K562 (cell line): Measurements from ENCODE around the gene MYO3A. TPM values are rescaled to one million over a fixed set of nuclear protein-coding genes. Genes with fewer than 3 reads are reported as not detected.

Source experiments
- ATAC-seq: fragments of 200-7000 bp; cut with Tn5 transposase; 3 replicates; pipeline ENCODE4 v1.9.1; 2020; ENCODE audit warnings: moderate library complexity
- BruUV-seq: library from RNA; stranded (reverse); fragments of 400-500 nt; replicated peaks from 2 replicates; lab custom pipeline; 2021; lab: Mats Ljungman, UMichigan
- CTCF ChIA-PET: fragments of 300-600 bp; formaldehyde crosslinking; extraction: SDS; loops from one replicate; lab custom pipeline; 2021; ENCODE audit warnings: low intra/inter-chr PET ratio; lab: Yijun Ruan, JAX
- POLR2A ChIA-PET: fragments of 300-600, 350-650 bp; sonication (Branson Sonifier 250); formaldehyde crosslinking; extraction: SDS; loops from one replicate; lab custom pipeline; 2021; ENCODE audit warnings: antibody characterized with exemption, inconsistent platforms; lab: Yijun Ruan, JAX
- DNase-seq, 4 experiments: peaks; one replicate each; pipeline versions ENCODE4 v3.0.0 to v3.0.0-alpha.2; 2011 to 2018; ENCODE audit warnings: low spot score in 3 of 4, mixed read lengths in 3 of 4; ENCODE audit errors: extremely low read depth in 1 of 4
- FAIRE-seq: peaks from 2 replicates; lab custom pipeline; 2011; peaks lifted over from hg19 to GRCh38; lab: Jason Lieb, UNC
- H2AFZ ChIP-seq: 2 replicates; pipeline ENCODE4 v1.6.0; 2011; ENCODE audit warnings: low read depth, low read length, control low read depth, inconsistent platforms
- H3K27ac ChIP-seq: fragments of 200-600 bp; 3 replicates; pipeline ENCODE4 v1.8.0; 2011; ENCODE audit warnings: low read depth, mild to moderate bottlenecking, control low read depth, inconsistent platforms, low read length, moderate library complexity, mixed read lengths; ENCODE audit errors: extremely low read depth
- H3K27me3 ChIP-seq, 2 experiments: fragments of 300-600 bp in 1 of 2; 2 replicates in 1 of 2; 3 replicates in 1 of 2; pipeline versions ENCODE4 v1.6.0 to v1.8.0; 2011; ENCODE audit warnings: inconsistent platforms in 2 of 2, low read length in 2 of 2, mild to moderate bottlenecking in 1 of 2, mixed read lengths in 1 of 2, moderate library complexity in 1 of 2; ENCODE audit not compliant: control insufficient read depth in 2 of 2, insufficient read depth in 2 of 2
- H3K36me3 ChIP-seq: fragments of 300-600 bp; 3 replicates; pipeline ENCODE4 v1.8.0; 2011; ENCODE audit warnings: mild to moderate bottlenecking, low read length, inconsistent platforms; ENCODE audit not compliant: control insufficient read depth, insufficient read depth
- H3K4me1 ChIP-seq, 2 experiments: fragments of 200-600 bp in 1 of 2; replicated peaks in 1 of 2; 2 replicates in 1 of 2; 3 replicates in 1 of 2; pipeline versions ENCODE4 v1.5.1 to v1.8.0; 2011; ENCODE audit warnings: inconsistent platforms in 2 of 2, low read length in 2 of 2, mild to moderate bottlenecking in 1 of 2, mixed read lengths in 1 of 2, moderate library complexity in 1 of 2; ENCODE audit not compliant: control insufficient read depth in 2 of 2, insufficient read depth in 2 of 2
- H3K4me2 ChIP-seq: 2 replicates; pipeline ENCODE4 v1.6.1; 2011; ENCODE audit warnings: low read length, control low read depth, inconsistent platforms, mixed read lengths; ENCODE audit not compliant: insufficient read depth
- H3K4me3 ChIP-seq: fragments of 200-600 bp; sonication (generic), shearing (Covaris generic); 2 replicates; pipeline ENCODE4 v1.5.1; 2016; ENCODE audit warnings: control low read depth, inconsistent platforms
- H3K79me2 ChIP-seq: fragments of 200-600 bp; 3 replicates; pipeline ENCODE4 v1.8.0; 2011; ENCODE audit warnings: low read length, inconsistent platforms; ENCODE audit not compliant: control insufficient read depth, insufficient read depth
- H3K9ac ChIP-seq, 2 experiments: 2 replicates each; pipeline versions ENCODE4 v1.6.0 to v1.6.1; 2011; ENCODE audit warnings: low read depth in 2 of 2, low read length in 2 of 2, control low read depth in 1 of 2, inconsistent platforms in 1 of 2, mild to moderate bottlenecking in 1 of 2, mixed read lengths in 1 of 2; ENCODE audit not compliant: insufficient read depth in 1 of 2
- H3K9me1 ChIP-seq: one replicate; pipeline ENCODE4 v1.6.0; 2011; ENCODE audit warnings: inconsistent platforms, mild to moderate bottlenecking, low read length, moderate library complexity; ENCODE audit not compliant: control insufficient read depth, insufficient read depth
- H3K9me3 ChIP-seq: replicated peaks from 2 replicates; pipeline ENCODE4 v1.5.1; 2011; ENCODE audit warnings: low read depth, low read length, inconsistent platforms; ENCODE audit not compliant: control insufficient read depth, insufficient read depth
- H4K20me1 ChIP-seq: replicated peaks from 2 replicates; pipeline ENCODE4 v1.6.1; 2011; ENCODE audit warnings: low read length, inconsistent platforms, mixed read lengths; ENCODE audit not compliant: control insufficient read depth, insufficient read depth
- CAMTA2 ChIP-seq: fragments of 250-450 bp; sonication (Bioruptor Pico); conservative IDR thresholded peaks from 2 replicates; pipeline ENCODE4 v1.5.1; 2022
- PTBP1 ChIP-seq: fragments of 200-400 bp; formaldehyde crosslinking; IDR thresholded peaks from 2 replicates; pipeline ENCODE4 v1.6.1; 2017; ENCODE audit warnings: low read depth, low read length
- ZNF24 ChIP-seq: fragments of 450-650 bp; IDR thresholded peaks from 2 replicates; pipeline ENCODE4 v1.6.1; 2016
- ZNF445 ChIP-seq: fragments of 250-450 bp; sonication (Bioruptor Pico); IDR thresholded peaks from 2 replicates; pipeline ENCODE4 v1.4.0; 2020; ENCODE audit warnings: low read depth, mild to moderate bottlenecking, moderate library complexity
- ZNF75A ChIP-seq: fragments of 450-650 bp; formaldehyde crosslinking; IDR thresholded peaks from 2 replicates; pipeline ENCODE4 v1.4.0; 2020; ENCODE audit warnings: mild to moderate bottlenecking
- WGBS: fragments of 100-300 bp; shearing (Covaris generic); methylation state at CpG from one replicate; pipeline ENCODE4 v1.1.6; 2016; ENCODE audit warnings: low coverage, mixed read lengths; ENCODE audit not compliant: insufficient coverage; ENCODE audit errors: missing lambda C conversion rate; 5-methylcytosine and 5-hydroxymethylcytosine counted together
- in situ Hi-C: fragments of 300-500 bp; cut with MboI; formaldehyde crosslinking; loops from 4 replicates; pipeline ENCODE4 v1.15.0; 2018; ENCODE audit warnings: inconsistent platforms, mixed read lengths
- intact Hi-C: fragments of 100-400 bp; cut with micrococcal nuclease; formaldehyde crosslinking; loops from 2 replicates; pipeline ENCODE4 v1.14.2; 2022
- polyA plus RNA-seq, 8 experiments: library from polyadenylated mRNA; depleted of rRNA in 4 of 8; stranded (reverse) in 5 of 8; unstranded in 3 of 8; fragments of >200 nt; fragmentation: Nextera tagmentation in 2 of 8; fragmentation: Illumina TruSeq in 1 of 8; extraction: Ambion mirVana in 2 of 8; extraction: Trizol in 1 of 8; gene quantifications; 2 replicates each; pipeline versions ENCODE4 v1.2.1 to v1.2.3, GENCODE V29; 2011 to 2014; ENCODE audit warnings: inconsistent platforms in 1 of 8, missing spikeins in 1 of 8
- total RNA-seq, 7 experiments: library from RNA; depleted of rRNA in 6 of 7; stranded (reverse); fragments of >200 nt in 6 of 7; fragmentation: Illumina TruSeq in 2 of 7; extraction: Trizol in 2 of 7; gene quantifications; 2 replicates each; pipeline versions ENCODE4 v1.2.1 to v1.2.3, GENCODE V29; 2011 to 2021; ENCODE audit warnings: low replicate concordance in 1 of 7
- TF ChIP-seq, protein P1 (sequence below): sonication (generic); formaldehyde crosslinking; IDR thresholded peaks from 2 replicates; pipeline ENCODE4 v1.8.0; 2022; ENCODE audit warnings: missing genetic modification reagents, mild to moderate bottlenecking, moderate library complexity, borderline replicate concordance

MYO3A gene
- total and polyA plus RNA-seq, 9 of the 15 experiments (the other 6 are each of a cell fraction or from before 2014, with no cell fraction given): not detected

GRCh38 chr10:25959540-25960232 is 25.7 kb downstream of the MYO3A start:
- H3K9me3 ChIP-seq: no peaks in the 10 kb centered on the region; the same call in 1 of the 2 replicates
- no peak overlapping the region for H3K4me3 ChIP-seq
- WGBS: 2% methylated on average over 3 of the region's 3 CpGs
- no peaks in the 10 kb centered on the region for H3K4me1 ChIP-seq
- no peak for TF ChIP-seq CAMTA2 (CRISPR knock-in tag)
- TF ChIP-seq, protein P1, sequence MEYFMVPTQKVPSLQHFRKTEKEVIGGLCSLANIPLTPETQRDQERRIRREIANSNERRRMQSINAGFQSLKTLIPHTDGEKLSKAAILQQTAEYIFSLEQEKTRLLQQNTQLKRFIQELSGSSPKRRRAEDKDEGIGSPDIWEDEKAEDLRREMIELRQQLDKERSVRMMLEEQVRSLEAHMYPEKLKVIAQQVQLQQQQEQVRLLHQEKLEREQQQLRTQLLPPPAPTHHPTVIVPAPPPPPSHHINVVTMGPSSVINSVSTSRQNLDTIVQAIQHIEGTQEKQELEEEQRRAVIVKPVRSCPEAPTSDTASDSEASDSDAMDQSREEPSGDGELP: no peak
- DNase-seq (no peak), FAIRE-seq (no peak), ATAC-seq (no peak)
- in situ Hi-C loops (no loop called here), intact Hi-C loops (no loop called here)
- no peaks in the 10 kb centered on the region for H3K79me2 ChIP-seq
- H3K9ac ChIP-seq: no peak overlapping the region
- no peak overlapping the region for H3K4me2 ChIP-seq
- ChIA-PET POLR2A (no interaction called here), CTCF (no interaction called here)
- no peaks in the 10 kb centered on the region for H3K9me1 ChIP-seq
- H3K27me3 ChIP-seq: no peaks in the 10 kb centered on the region
- no TSS peak for BruUV-seq
- no peak overlapping the region for H3K27ac ChIP-seq
- no peaks in the 10 kb centered on the region for H3K36me3 ChIP-seq
- no peak overlapping the region for H2AFZ ChIP-seq
- H4K20me1 ChIP-seq: no peaks in the 10 kb centered on the region

GRCh38 chr10:25965584-25965983 is 31.6 kb downstream of the MYO3A start:
- Histone ChIP-seq H3K27me3 (no peaks in the 10 kb centered on the region), H3K4me1 (no peaks in the 10 kb centered on the region)
- intact Hi-C loops (no loop called here), in situ Hi-C loops (no loop called here)
- TF ChIP-seq ZNF24 (no peak), PTBP1 (no peak), ZNF75A (CRISPR knock-in tag) (no peak), ZNF445 (CRISPR knock-in tag) (no peak)
- TF ChIP-seq, all 486 proteins: peak for 0
- WGBS: 0% methylated on average over 4 of the region's 4 CpGs
- Histone ChIP-seq H4K20me1 (no peaks in the 10 kb centered on the region), H3K36me3 (no peaks in the 10 kb centered on the region), H3K9me3 (no peaks in the 10 kb centered on the region), H3K27ac (no peak overlapping the region), H3K4me2 (no peak overlapping the region), H3K79me2 (no peaks in the 10 kb centered on the region), H3K4me3 (no peak overlapping the region), H3K9ac (no peak overlapping the region), H2AFZ (no peak overlapping the region), H3K9me1 (no peaks in the 10 kb centered on the region)
- DNase-seq (no peak), ATAC-seq (no peak), FAIRE-seq (no peak)
- BruUV-seq: no TSS peak
- ChIA-PET CTCF (no interaction called here), POLR2A (no interaction called here)
